ENCODE data around the gene ANKRD27.

- TF ChIP-seq MEF2A (IDR thresholded peaks at IDR 0.05; ENCODE audit: borderline replicate concordance, low read depth) = no peak
- TF ChIP-seq CTCF (IDR thresholded peaks at IDR 0.05) = no peak
- no peak for TF ChIP-seq GABPA (IDR thresholded peaks at IDR 0.05; ENCODE audit: low read depth)
- no peak for TF ChIP-seq RAD21 (IDR thresholded peaks at IDR 0.05; ENCODE audit: low read length)
- TF ChIP-seq MAX (IDR thresholded peaks at IDR 0.05; ENCODE audit: low read depth) = no peak
Observed at GRCh38 chr19:32658527-32658926, 16.5 kb downstream of the ANKRD27 start.

Measured in SK-N-SH (cell line).